Ishikawa (cell line): ENCODE results near the gene SREBF2.

Source experiments
- CREB1 ChIP-seq: IDR thresholded peaks from 2 replicates; pipeline ENCODE4 v1.6.1; 2012; ENCODE audit warnings: low read depth
- TAF1 ChIP-seq: IDR thresholded peaks from 2 replicates; pipeline ENCODE4 v1.6.1; 2012; ENCODE audit warnings: low read depth, mild to moderate bottlenecking
- TCF12 ChIP-seq: IDR thresholded peaks from 2 replicates; pipeline ENCODE4 v1.6.1; 2012; ENCODE audit warnings: low read depth

DNA sequence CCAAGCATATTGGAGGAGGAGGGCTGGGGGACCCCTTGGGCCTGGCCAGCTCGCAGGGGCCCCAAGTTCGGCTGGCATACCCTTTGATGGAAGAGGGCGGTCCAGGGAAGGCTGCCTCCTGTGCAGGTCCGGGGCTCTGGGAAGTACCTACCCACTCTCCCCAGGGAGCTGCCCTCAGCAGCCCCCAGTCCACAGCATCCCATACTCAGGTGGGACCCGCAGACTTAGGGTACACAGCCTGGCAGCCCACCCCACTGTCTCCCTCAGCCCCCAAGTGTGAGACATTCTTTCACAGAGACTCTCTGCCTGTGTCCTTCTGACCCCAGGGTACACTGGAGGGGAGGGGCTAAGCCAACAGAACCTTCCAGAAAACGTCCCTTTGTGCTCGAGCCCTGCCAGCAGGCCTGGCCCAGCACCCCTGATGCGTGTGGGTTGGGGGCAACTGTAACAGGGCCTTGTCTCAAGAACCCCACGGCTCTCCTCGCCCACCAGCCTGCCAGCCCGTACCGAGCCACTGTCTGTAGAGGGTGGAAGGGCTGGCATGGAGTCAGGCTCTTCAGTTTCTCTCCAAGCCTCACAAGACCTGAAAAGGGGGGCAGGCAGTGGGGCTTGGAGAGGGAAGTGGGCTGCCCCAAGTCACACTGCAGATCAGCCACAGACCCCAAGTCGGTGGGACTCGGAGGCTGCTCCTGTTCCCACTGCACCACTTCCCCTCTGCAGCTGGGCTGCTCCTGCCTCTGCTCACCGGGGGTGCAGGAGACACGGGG, 100.7 kb downstream of the SREBF2 start:
- TF ChIP-seq CREB1 (no peak), TCF12 (no peak), TAF1 (no peak)
